ENCODE measurements around the gene RNF212. TPM values are rescaled to one million over a fixed set of nuclear protein-coding genes. Genes with fewer than 3 reads are reported as not detected.

RNF212 gene
- total RNA-seq, 1 experiment from 2014 or later = not detected

GRCh38 chr4:1045595-1046201 lies 67.7 kb downstream of the RNF212 start:
- peaks cover 33% of the 10 kb centered on the region for H3K4me1 ChIP-seq
- H3K9me3 ChIP-seq = no peaks in the 10 kb centered on the region
- H3K36me3 ChIP-seq (ENCODE audit: control insufficient read depth, insufficient read depth, low read length) = no peaks in the 10 kb centered on the region
- no peaks in the 10 kb centered on the region for H3K36me3 Mint-ChIP-seq (ENCODE audit: insufficient read depth, unreplicated experiment)
- TF ChIP-seq, protein P1, sequence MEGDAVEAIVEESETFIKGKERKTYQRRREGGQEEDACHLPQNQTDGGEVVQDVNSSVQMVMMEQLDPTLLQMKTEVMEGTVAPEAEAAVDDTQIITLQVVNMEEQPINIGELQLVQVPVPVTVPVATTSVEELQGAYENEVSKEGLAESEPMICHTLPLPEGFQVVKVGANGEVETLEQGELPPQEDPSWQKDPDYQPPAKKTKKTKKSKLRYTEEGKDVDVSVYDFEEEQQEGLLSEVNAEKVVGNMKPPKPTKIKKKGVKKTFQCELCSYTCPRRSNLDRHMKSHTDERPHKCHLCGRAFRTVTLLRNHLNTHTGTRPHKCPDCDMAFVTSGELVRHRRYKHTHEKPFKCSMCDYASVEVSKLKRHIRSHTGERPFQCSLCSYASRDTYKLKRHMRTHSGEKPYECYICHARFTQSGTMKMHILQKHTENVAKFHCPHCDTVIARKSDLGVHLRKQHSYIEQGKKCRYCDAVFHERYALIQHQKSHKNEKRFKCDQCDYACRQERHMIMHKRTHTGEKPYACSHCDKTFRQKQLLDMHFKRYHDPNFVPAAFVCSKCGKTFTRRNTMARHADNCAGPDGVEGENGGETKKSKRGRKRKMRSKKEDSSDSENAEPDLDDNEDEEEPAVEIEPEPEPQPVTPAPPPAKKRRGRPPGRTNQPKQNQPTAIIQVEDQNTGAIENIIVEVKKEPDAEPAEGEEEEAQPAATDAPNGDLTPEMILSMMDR (IDR thresholded peaks at IDR 0.05; ENCODE audit: insufficient read depth in 1 of 2, low read depth in 1 of 2, low read length in 1 of 2, severe bottlenecking in 1 of 2, unreplicated experiment in 1 of 2) = no peak
- no peaks in the 10 kb centered on the region for H3K27me3 ChIP-seq (replicated peaks; ENCODE audit: control insufficient read depth, insufficient read depth, low read length)
- BruUV-seq (replicated peaks) = no TSS peak
- intact Hi-C loops (cut with micrococcal nuclease; ENCODE audit: unreplicated experiment) = no loop called here
- peaks cover 6% of the 10 kb centered on the region for H3K4me1 Mint-ChIP-seq (ENCODE audit: low read depth, unreplicated experiment)
- ChIA-PET CTCF (no interaction called here), POLR2A (interaction anchor here (0.6 kb wide), 1 partner anchor 338 kb away, joined by 4 read pairs; no protein-coding TSS in a partner anchor)
- DNase-seq = peak; percentile 58 to 72
- no peak overlapping the region for H3K27ac Mint-ChIP-seq (ENCODE audit: unreplicated experiment)
- H3K4me3 ChIP-seq (ENCODE audit: low read depth, low read length) = peak overlapping the region; percentile 35
- H3K9me3 Mint-ChIP-seq (ENCODE audit: unreplicated experiment) = no peaks in the 10 kb centered on the region
- H3K4me3 Mint-ChIP-seq (ENCODE audit: unreplicated experiment) = peak overlapping the region; percentile 59
- H3K27me3 Mint-ChIP-seq (ENCODE audit: insufficient read depth, unreplicated experiment) = no peaks in the 10 kb centered on the region

GRCh38 chr4:1045193-1045594 lies 68.2 kb downstream of the RNF212 start:
- H3K27ac Mint-ChIP-seq (ENCODE audit: unreplicated experiment) = no peak overlapping the region
- no peaks in the 10 kb centered on the region for H3K9me3 Mint-ChIP-seq (ENCODE audit: unreplicated experiment)
- no peak overlapping the region; the same call in 1 of the 2 replicates for H3K4me3 ChIP-seq (ENCODE audit: low read depth, low read length)
- peaks cover 33% of the 10 kb centered on the region for H3K4me1 ChIP-seq
- H3K36me3 Mint-ChIP-seq (ENCODE audit: insufficient read depth, unreplicated experiment) = no peaks in the 10 kb centered on the region
- H3K9me3 ChIP-seq = no peaks in the 10 kb centered on the region
- POLR2A ChIA-PET = interaction anchor here (0.6 kb wide), 1 partner anchor 337 kb away, joined by 4 read pairs; no protein-coding TSS in a partner anchor
- TF ChIP-seq, protein P1 (IDR thresholded peaks at IDR 0.05; ENCODE audit: insufficient read depth in 1 of 2, low read depth in 1 of 2, low read length in 1 of 2, severe bottlenecking in 1 of 2, unreplicated experiment in 1 of 2) = no peak
- no TSS peak for BruUV-seq (replicated peaks)
- DNase-seq = peak in 1 of 2 experiments; percentile 31
- H3K27me3 Mint-ChIP-seq (ENCODE audit: insufficient read depth, unreplicated experiment) = no peaks in the 10 kb centered on the region
- intact Hi-C loops (cut with micrococcal nuclease; ENCODE audit: unreplicated experiment) = no loop called here
- CTCF ChIA-PET = no interaction called here
- H3K27me3 ChIP-seq (replicated peaks; ENCODE audit: control insufficient read depth, insufficient read depth, low read length) = no peaks in the 10 kb centered on the region
- peaks cover 6% of the 10 kb centered on the region for H3K4me1 Mint-ChIP-seq (ENCODE audit: low read depth, unreplicated experiment)
- H3K36me3 ChIP-seq (ENCODE audit: control insufficient read depth, insufficient read depth, low read length) = no peaks in the 10 kb centered on the region
- H3K4me3 Mint-ChIP-seq (ENCODE audit: unreplicated experiment) = peak overlapping the region; percentile 59

DNA sequence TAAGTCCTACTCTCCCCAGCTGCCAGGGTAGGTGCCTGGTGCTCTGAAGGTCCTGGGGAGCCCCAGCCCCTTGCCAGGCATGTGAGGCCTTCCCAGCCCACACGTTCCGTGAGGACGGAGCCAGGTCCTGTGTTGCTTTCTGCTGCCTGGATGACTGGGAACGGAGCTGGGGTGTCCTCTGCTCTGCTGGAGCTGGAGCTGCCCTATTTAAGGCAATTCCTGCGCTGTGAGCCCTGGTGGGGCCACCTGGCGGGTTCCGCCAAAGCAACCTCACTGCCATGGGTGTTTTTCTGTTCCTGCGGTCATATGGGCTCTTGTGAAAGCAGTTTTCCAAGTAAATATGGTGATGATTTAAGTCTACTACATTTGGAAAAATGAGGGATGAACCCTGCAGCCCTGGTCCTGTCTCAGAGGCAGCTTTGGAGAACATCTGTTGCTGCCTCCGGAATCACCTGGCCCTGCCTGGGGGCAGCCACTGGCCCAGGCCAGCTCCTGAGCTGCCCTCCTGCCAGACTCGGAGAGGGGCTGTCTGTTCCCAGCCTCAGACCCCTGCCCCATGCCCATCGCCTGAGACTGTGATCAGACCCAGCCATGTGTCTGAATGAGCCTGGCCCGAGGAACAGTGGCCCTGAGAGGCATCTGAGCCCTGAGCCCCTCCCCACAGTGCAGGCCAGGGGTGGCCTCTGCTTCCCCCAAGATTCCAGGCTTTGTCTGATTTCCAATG lies 68.7 kb downstream of the RNF212 start:
- H3K36me3 ChIP-seq (ENCODE audit: control insufficient read depth, insufficient read depth, low read length) = no peaks in the 10 kb centered on the region
- peak overlapping the region; percentile 70 for H3K27ac Mint-ChIP-seq (ENCODE audit: unreplicated experiment)
- DNase-seq = peak in 1 of 2 experiments; percentile 25
- H3K27me3 Mint-ChIP-seq (ENCODE audit: insufficient read depth, unreplicated experiment) = no peaks in the 10 kb centered on the region
- no peaks in the 10 kb centered on the region for H3K9me3 ChIP-seq
- peaks cover 6% of the 10 kb centered on the region for H3K4me1 Mint-ChIP-seq (ENCODE audit: low read depth, unreplicated experiment)
- peaks cover 33% of the 10 kb centered on the region for H3K4me1 ChIP-seq
- H3K36me3 Mint-ChIP-seq (ENCODE audit: insufficient read depth, unreplicated experiment) = no peaks in the 10 kb centered on the region
- CTCF ChIA-PET = no interaction called here
- no peak overlapping the region for H3K4me3 ChIP-seq (ENCODE audit: low read depth, low read length)
- TF ChIP-seq, protein P1 (IDR thresholded peaks at IDR 0.05; ENCODE audit: insufficient read depth in 1 of 2, low read depth in 1 of 2, low read length in 1 of 2, severe bottlenecking in 1 of 2, unreplicated experiment in 1 of 2) = no peak
- no peaks in the 10 kb centered on the region for H3K9me3 Mint-ChIP-seq (ENCODE audit: unreplicated experiment)
- no peaks in the 10 kb centered on the region for H3K27me3 ChIP-seq (replicated peaks; ENCODE audit: control insufficient read depth, insufficient read depth, low read length)
- no TSS peak for BruUV-seq (replicated peaks)
- intact Hi-C loops (cut with micrococcal nuclease; ENCODE audit: unreplicated experiment) = no loop called here
- peak overlapping the region; percentile 34 for H3K4me3 Mint-ChIP-seq (ENCODE audit: unreplicated experiment)
- POLR2A ChIA-PET = interaction anchor here (0.6 kb wide), 1 partner anchor 336 kb away, joined by 4 read pairs; no protein-coding TSS in a partner anchor
